B cell (primary cell): Measurements from ENCODE around the gene SGCG. TPM values are rescaled to one million over a fixed set of nuclear protein-coding genes. Genes with fewer than 3 reads are reported as not detected.

ENCODE experiments used
- ATAC-seq: fragments of 200-7000 bp; cut with Tn5 transposase; one replicate; pipeline ENCODE4 v1.10.0; 2021; ENCODE audit warnings: low read depth, mild to moderate bottlenecking, moderate number of reproducible peaks, moderate library complexity
- CTCF ChIA-PET: fragments of 350-600 bp; sonication (Branson Sonifier 250); formaldehyde crosslinking; loops from one replicate; lab custom pipeline; 2021; ENCODE audit warnings: antibody characterized with exemption, inconsistent platforms; lab: Charles Lee
- POLR2A ChIA-PET: fragments of 350-600 bp; sonication (Branson Sonifier 250); formaldehyde crosslinking; loops from one replicate; lab custom pipeline; 2021; ENCODE audit warnings: antibody characterized with exemption; lab: Charles Lee
- DNase-seq: peaks from one replicate; pipeline ENCODE4 v3.0.0; 2013
- H2AFZ ChIP-seq: 2 replicates; pipeline ENCODE4 v1.6.1; 2012; ENCODE audit warnings: mild to moderate bottlenecking, low read depth, low read length; ENCODE audit not compliant: insufficient read depth, poor library complexity, severe bottlenecking
- H3K27ac ChIP-seq, 2 donors: 1 replicate in 1 of 2; 2 replicates in 1 of 2; pipeline ENCODE4 v1.5.1; 2012 to 2013; ENCODE audit warnings: low read length in 2 of 2, mild to moderate bottlenecking in 2 of 2, moderate library complexity in 1 of 2
- H3K27me3 ChIP-seq, 4 experiments: fragments of 200-600 bp in 1 of 4; sonication (generic) in 1 of 4; replicated peaks in 1 of 4; 1 replicate in 2 of 4; 2 replicates in 2 of 4; pipeline versions ENCODE4 v1.6.1 to v1.7.0; 2013 to 2016; ENCODE audit warnings: low read length in 3 of 4, mild to moderate bottlenecking in 2 of 4, mixed read lengths in 1 of 4, moderate library complexity in 1 of 4; ENCODE audit not compliant: insufficient read depth in 4 of 4, control insufficient read depth in 3 of 4; ENCODE audit errors: control extremely low read depth in 1 of 4
- H3K36me3 ChIP-seq, 2 experiments: replicated peaks in 1 of 2; 1 replicate in 1 of 2; 2 replicates in 1 of 2; pipeline versions ENCODE4 v1.6.1 to v1.7.1; 2013; ENCODE audit warnings: low read length in 1 of 2; ENCODE audit not compliant: insufficient read depth in 2 of 2, control insufficient read depth in 1 of 2; ENCODE audit errors: control extremely low read depth in 1 of 2, extremely low read depth in 1 of 2
- H3K4me1 ChIP-seq, 2 donors: fragments of 200-600 bp in 1 of 2; sonication (generic) in 1 of 2; 1 replicate in 1 of 2; 2 replicates in 1 of 2; pipeline versions ENCODE4 v1.5.1 to v1.6.1; 2013 to 2017; ENCODE audit warnings: low read length in 2 of 2; ENCODE audit not compliant: control insufficient read depth in 2 of 2, insufficient read depth in 2 of 2
- H3K4me2 ChIP-seq: replicated peaks from 2 replicates; pipeline ENCODE3; 2012; ENCODE audit warnings: mild to moderate bottlenecking, low read depth, low read length; ENCODE audit not compliant: poor library complexity, severe bottlenecking
- H3K4me3 ChIP-seq, 5 experiments: fragments of 200-600 bp in 1 of 5; sonication (generic) in 1 of 5; 1 replicate in 3 of 5; 2 replicates in 2 of 5; pipeline versions ENCODE4 v1.5.1 to v1.7.0; 2011 to 2016; ENCODE audit warnings: low read length in 4 of 5, mild to moderate bottlenecking in 4 of 5, low read depth in 2 of 5, control low read depth in 1 of 5, moderate library complexity in 1 of 5; ENCODE audit not compliant: insufficient read depth in 1 of 5; ENCODE audit errors: control extremely low read depth in 1 of 5, extremely low read depth in 1 of 5
- H3K79me2 ChIP-seq: fragments of 200-600 bp; sonication (generic); one replicate; pipeline ENCODE4 v1.6.0; 2016; ENCODE audit warnings: low read length; ENCODE audit not compliant: control insufficient read depth, insufficient read depth
- H3K9ac ChIP-seq: fragments of 200-600 bp; sonication (generic); 2 replicates; pipeline ENCODE4 v1.6.1; 2017; ENCODE audit warnings: mild to moderate bottlenecking, low read length, moderate library complexity
- H3K9me3 ChIP-seq, 3 donors: one replicate each; pipeline versions ENCODE4 v1.6.1 to v1.7.1; 2013; ENCODE audit warnings: low read length in 2 of 3; ENCODE audit not compliant: control insufficient read depth in 2 of 3, insufficient read depth in 1 of 3; ENCODE audit errors: control extremely low read depth in 1 of 3
- H4K20me1 ChIP-seq: 2 replicates; pipeline ENCODE4 v1.6.0; 2012; ENCODE audit warnings: mild to moderate bottlenecking, low read length; ENCODE audit not compliant: insufficient read depth, control insufficient read depth, poor library complexity, severe bottlenecking
- H3K27ac Mint-ChIP-seq: one replicate; pipeline ENCODE4 v1.8.0; 2021; ENCODE audit warnings: mixed read lengths
- H3K27me3 Mint-ChIP-seq: one replicate; pipeline ENCODE4 v1.8.0; 2021; ENCODE audit warnings: mixed read lengths
- H3K4me1 Mint-ChIP-seq: one replicate; pipeline ENCODE4 v1.8.0; 2021; ENCODE audit warnings: mixed read lengths
- H3K4me3 Mint-ChIP-seq: one replicate; pipeline ENCODE4 v1.8.0; 2021; ENCODE audit warnings: mixed read lengths
- H3K9me3 Mint-ChIP-seq: one replicate; pipeline ENCODE4 v1.8.0; 2022; ENCODE audit warnings: mixed read lengths; ENCODE audit not compliant: insufficient read depth
- EZH2 ChIP-seq: IDR thresholded peaks from 2 replicates; pipeline ENCODE4 v1.6.1; 2012; ENCODE audit warnings: borderline replicate concordance, low read depth, mild to moderate bottlenecking, moderate library complexity, low read length; ENCODE audit not compliant: insufficient read depth, poor library complexity, severe bottlenecking
- WGBS: methylation state at CpG from one replicate; pipeline ENCODE4 v1.1.5; 2013; ENCODE audit warnings: missing lambda C conversion rate; ENCODE audit not compliant: insufficient coverage; 5-methylcytosine and 5-hydroxymethylcytosine counted together
- intact Hi-C: fragments of 100-400 bp; cut with micrococcal nuclease; formaldehyde crosslinking; loops from one replicate; pipeline ENCODE4 v1.10.0; 2022
- polyA plus RNA-seq: library from polyadenylated mRNA; depleted of rRNA; stranded (reverse); fragments of >200 nt; gene quantifications from 2 replicates; pipeline ENCODE4 v1.2.3, GENCODE V29; 2012
- total RNA-seq, 2 donors: library from RNA; stranded (reverse); fragments of 120-200 nt in 1 of 2; gene quantifications; 1 replicate in 1 of 2; 2 replicates in 1 of 2; pipeline versions ENCODE4 v1.2.3 to v1.2.4, GENCODE V29; 2013 to 2022
- TF ChIP-seq, protein P1 (sequence below): fragments of 200-600 bp; IDR thresholded peaks from one replicate; pipeline ENCODE4 v1.8.0; 2022; ENCODE audit warnings: antibody characterized with exemption, mild to moderate bottlenecking

Gene SGCG
- total and polyA plus RNA-seq, 2 donors (not counting 1 experiment from before 2014, with no cell fraction given): not detected

DNA sequence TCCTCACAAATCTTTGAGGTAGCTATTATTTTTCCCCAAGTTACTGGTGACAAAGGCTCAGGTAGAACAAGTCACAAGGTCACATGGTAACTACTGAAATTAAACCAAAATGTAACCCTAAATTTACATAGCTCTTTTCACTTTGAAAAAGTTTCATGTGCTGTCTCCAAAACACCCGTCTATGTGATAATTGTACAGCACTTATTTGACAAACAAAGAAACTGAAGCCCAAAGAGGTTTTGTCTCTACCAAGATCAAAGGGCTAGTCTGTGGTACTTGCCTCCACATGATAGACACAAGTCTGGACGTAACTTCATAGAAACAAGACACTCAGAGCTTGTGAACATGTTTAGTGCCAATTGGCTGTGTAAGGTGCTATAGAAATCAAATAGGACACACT, 144.4 kb downstream of the SGCG start:
- H3K9me3 ChIP-seq: no peaks in the 10 kb centered on the region
- intact Hi-C loops: no loop called here
- no peak for TF ChIP-seq EZH2
- TF ChIP-seq, protein P1, sequence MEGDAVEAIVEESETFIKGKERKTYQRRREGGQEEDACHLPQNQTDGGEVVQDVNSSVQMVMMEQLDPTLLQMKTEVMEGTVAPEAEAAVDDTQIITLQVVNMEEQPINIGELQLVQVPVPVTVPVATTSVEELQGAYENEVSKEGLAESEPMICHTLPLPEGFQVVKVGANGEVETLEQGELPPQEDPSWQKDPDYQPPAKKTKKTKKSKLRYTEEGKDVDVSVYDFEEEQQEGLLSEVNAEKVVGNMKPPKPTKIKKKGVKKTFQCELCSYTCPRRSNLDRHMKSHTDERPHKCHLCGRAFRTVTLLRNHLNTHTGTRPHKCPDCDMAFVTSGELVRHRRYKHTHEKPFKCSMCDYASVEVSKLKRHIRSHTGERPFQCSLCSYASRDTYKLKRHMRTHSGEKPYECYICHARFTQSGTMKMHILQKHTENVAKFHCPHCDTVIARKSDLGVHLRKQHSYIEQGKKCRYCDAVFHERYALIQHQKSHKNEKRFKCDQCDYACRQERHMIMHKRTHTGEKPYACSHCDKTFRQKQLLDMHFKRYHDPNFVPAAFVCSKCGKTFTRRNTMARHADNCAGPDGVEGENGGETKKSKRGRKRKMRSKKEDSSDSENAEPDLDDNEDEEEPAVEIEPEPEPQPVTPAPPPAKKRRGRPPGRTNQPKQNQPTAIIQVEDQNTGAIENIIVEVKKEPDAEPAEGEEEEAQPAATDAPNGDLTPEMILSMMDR: no peak
- DNase-seq (no peak), ATAC-seq (no peak)
- H3K36me3 ChIP-seq: no peaks in the 10 kb centered on the region
- H3K4me3 ChIP-seq: no peak overlapping the region
- H3K9ac ChIP-seq: no peak overlapping the region
- H3K79me2 ChIP-seq: no peaks in the 10 kb centered on the region
- H3K27me3 Mint-ChIP-seq: no peaks in the 10 kb centered on the region
- no peaks in the 10 kb centered on the region for H3K27me3 ChIP-seq
- no peak overlapping the region for H3K27ac ChIP-seq
- POLR2A ChIA-PET: no interaction called here
- H3K4me2 ChIP-seq: no peak overlapping the region
- H3K9me3 Mint-ChIP-seq: no peaks in the 10 kb centered on the region
- no peaks in the 10 kb centered on the region for H4K20me1 ChIP-seq
- CTCF ChIA-PET: no interaction called here
- H3K4me1 Mint-ChIP-seq: peaks cover 3% of the 10 kb centered on the region
- no peak overlapping the region for H2AFZ ChIP-seq
- no CpG with 5 or more reads among the region's 2 CpGs for WGBS
- no peaks in the 10 kb centered on the region for H3K4me1 ChIP-seq
- no peak overlapping the region for H3K4me3 Mint-ChIP-seq
- no peak overlapping the region for H3K27ac Mint-ChIP-seq

DNA sequence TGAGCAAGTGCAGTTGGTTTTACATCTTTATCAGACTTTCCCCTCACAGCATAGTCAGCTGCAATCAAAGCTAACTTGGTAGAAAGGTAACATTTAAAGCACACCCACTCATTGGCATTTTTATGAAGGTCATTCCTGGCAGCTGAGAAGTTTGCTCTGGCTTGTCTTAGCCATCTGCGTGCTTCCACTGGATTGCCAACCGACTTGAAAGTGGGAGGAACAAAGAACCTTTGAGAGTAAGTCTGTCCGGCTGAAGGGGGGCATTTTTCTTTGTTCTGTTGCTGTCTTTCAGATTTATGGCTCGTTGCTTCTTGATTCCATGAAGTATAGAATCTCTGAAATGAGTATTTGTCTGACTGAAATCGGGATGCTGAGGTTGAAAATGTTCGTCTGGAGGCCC, 149.6 kb downstream of the SGCG start:
- Histone ChIP-seq H3K4me3 (no peak overlapping the region), H3K4me2 (no peak overlapping the region), H3K9ac (no peak overlapping the region), H4K20me1 (no peaks in the 10 kb centered on the region), H3K27me3 (no peaks in the 10 kb centered on the region), H3K27ac (no peak overlapping the region), H2AFZ (no peak overlapping the region), H3K79me2 (no peaks in the 10 kb centered on the region), H3K9me3 (peaks cover 0 to 5% (median 3%) of the 10 kb centered on the region in 3 donors), H3K4me1 (no peaks in the 10 kb centered on the region), H3K36me3 (peaks cover 0 to 1% of the 10 kb centered on the region in 2 experiments)
- Mint-ChIP-seq H3K4me3 (no peak overlapping the region), H3K27ac (no peak overlapping the region), H3K9me3 (peaks cover 23% of the 10 kb centered on the region), H3K4me1 (no peaks in the 10 kb centered on the region), H3K27me3 (no peaks in the 10 kb centered on the region)
- intact Hi-C loops: no loop called here
- CTCF ChIA-PET: no interaction called here
- POLR2A ChIA-PET: no interaction called here
- TF ChIP-seq, protein P1: no peak
- no peak for TF ChIP-seq EZH2
- DNase-seq (no peak), ATAC-seq (no peak)
- 88% methylated on average over 5 of the region's 6 CpGs for WGBS
